ENCODE results near the gene ERCC8. TPM values are rescaled to one million over a fixed set of nuclear protein-coding genes. Genes with fewer than 3 reads are reported as not detected.

The ERCC8 gene
- total and polyA plus RNA-seq, 4 donors, result 21.0 to 30.4 (median 25.0) TPM

GRCh38 chr5:60943624-60944023 lies 1.2 kb downstream of the ERCC8 start:
- no peak overlapping the region for H3K27ac ChIP-seq (ENCODE audit: low read depth, low read length)
- H3K9me3 ChIP-seq (ENCODE audit: control insufficient read depth, insufficient read depth, low read length), result no peaks in the 10 kb centered on the region
- peaks cover 5% of the 10 kb centered on the region for H3K4me1 ChIP-seq (ENCODE audit: control insufficient read depth, insufficient read depth, low read length)
- no peak overlapping the region for H3K4me3 ChIP-seq (ENCODE audit: low read depth, low read length)
- DNase-seq (ENCODE audit: low read depth in 4 of 6, low spot score in 6 of 6), result no peak
- WGBS (ENCODE audit: insufficient coverage), result 89% methylated on average over 1 of the region's 3 CpGs
- H3K27me3 ChIP-seq (ENCODE audit: control insufficient read depth, insufficient read depth, low read length), result no peaks in the 10 kb centered on the region
- no peaks in the 10 kb centered on the region for H3K36me3 ChIP-seq (ENCODE audit: control insufficient read depth, insufficient read depth, low read length)

DNA sequence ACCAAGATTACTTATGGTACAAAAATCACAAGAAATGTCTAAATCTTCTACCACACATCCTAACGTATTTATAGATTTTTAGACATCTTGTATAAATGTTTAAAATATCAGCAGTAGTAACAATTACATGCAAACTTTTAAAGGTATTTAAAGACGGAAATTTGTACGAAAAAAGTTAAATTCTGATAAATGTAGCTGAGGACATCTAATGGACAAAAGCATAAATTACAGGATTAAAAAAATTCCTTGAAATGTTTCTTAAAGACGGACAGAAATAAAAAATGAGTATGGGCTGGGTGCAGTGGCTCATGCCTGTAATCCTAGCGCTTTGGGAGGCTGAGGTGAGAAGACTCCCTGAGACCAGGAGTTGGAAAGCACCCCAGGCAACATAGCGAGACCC lies 15.8 kb downstream of the ERCC8 start:
- WGBS (ENCODE audit: insufficient coverage), result 94% methylated on average over 2 of the region's 6 CpGs
- DNase-seq (ENCODE audit: low read depth in 4 of 6, low spot score in 6 of 6), result no peak
- no peaks in the 10 kb centered on the region for H3K9me3 ChIP-seq (ENCODE audit: control insufficient read depth, insufficient read depth, low read length)
- H3K27ac ChIP-seq (ENCODE audit: low read depth, low read length), result no peak overlapping the region
- no peaks in the 10 kb centered on the region for H3K27me3 ChIP-seq (ENCODE audit: control insufficient read depth, insufficient read depth, low read length)
- H3K4me3 ChIP-seq (ENCODE audit: low read depth, low read length), result no peak overlapping the region
- no peaks in the 10 kb centered on the region for H3K4me1 ChIP-seq (ENCODE audit: control insufficient read depth, insufficient read depth, low read length)
- H3K36me3 ChIP-seq (ENCODE audit: control insufficient read depth, insufficient read depth, low read length), result peaks cover 3% of the 10 kb centered on the region

GRCh38 chr5:60927450-60927849 lies 17.4 kb downstream of the ERCC8 start:
- Histone ChIP-seq H3K27me3 (ENCODE audit: control insufficient read depth, insufficient read depth, low read length) (no peaks in the 10 kb centered on the region), H3K4me1 (ENCODE audit: control insufficient read depth, insufficient read depth, low read length) (no peaks in the 10 kb centered on the region), H3K9me3 (ENCODE audit: control insufficient read depth, insufficient read depth, low read length) (no peaks in the 10 kb centered on the region), H3K4me3 (ENCODE audit: low read depth, low read length) (no peak overlapping the region), H3K27ac (ENCODE audit: low read depth, low read length) (no peak overlapping the region), H3K36me3 (ENCODE audit: control insufficient read depth, insufficient read depth, low read length) (peaks cover 3% of the 10 kb centered on the region)
- DNase-seq (ENCODE audit: low read depth in 4 of 6, low spot score in 6 of 6), result no peak

GRCh38 chr5:60918466-60918865 lies 26.4 kb downstream of the ERCC8 start:
- Histone ChIP-seq H3K27me3 (ENCODE audit: control insufficient read depth, insufficient read depth, low read length) (no peaks in the 10 kb centered on the region), H3K9me3 (ENCODE audit: control insufficient read depth, insufficient read depth, low read length) (no peaks in the 10 kb centered on the region), H3K4me1 (ENCODE audit: control insufficient read depth, insufficient read depth, low read length) (no peaks in the 10 kb centered on the region), H3K27ac (ENCODE audit: low read depth, low read length) (no peak overlapping the region), H3K36me3 (ENCODE audit: control insufficient read depth, insufficient read depth, low read length) (peaks cover 2% of the 10 kb centered on the region), H3K4me3 (ENCODE audit: low read depth, low read length) (no peak overlapping the region)
- 100% methylated on average over 2 of the region's 2 CpGs for WGBS (ENCODE audit: insufficient coverage)
- DNase-seq (ENCODE audit: low read depth in 4 of 6, low spot score in 6 of 6), result no peak

GRCh38 chr5:60916646-60917045 lies 28.2 kb downstream of the ERCC8 start:
- DNase-seq (ENCODE audit: low read depth in 4 of 6, low spot score in 6 of 6), result no peak

GRCh38 chr5:60903356-60903755 lies 41.5 kb downstream of the ERCC8 start:
- Histone ChIP-seq H3K9me3 (ENCODE audit: control insufficient read depth, insufficient read depth, low read length) (no peaks in the 10 kb centered on the region), H3K4me3 (ENCODE audit: low read depth, low read length) (no peak overlapping the region), H3K4me1 (ENCODE audit: control insufficient read depth, insufficient read depth, low read length) (no peaks in the 10 kb centered on the region), H3K27ac (ENCODE audit: low read depth, low read length) (no peak overlapping the region), H3K27me3 (ENCODE audit: control insufficient read depth, insufficient read depth, low read length) (no peaks in the 10 kb centered on the region), H3K36me3 (ENCODE audit: control insufficient read depth, insufficient read depth, low read length) (no peaks in the 10 kb centered on the region)
- DNase-seq (ENCODE audit: low read depth in 4 of 6, low spot score in 6 of 6), result peak in 2 of 6 donors; percentile 7 to 9
- WGBS (ENCODE audit: insufficient coverage), result no CpG with 5 or more reads among the region's 4 CpGs

More at GRCh38 chr5:60916646-60917045, 28.2 kb downstream of the ERCC8 start:
- H3K27me3 ChIP-seq (ENCODE audit: control insufficient read depth, insufficient read depth, low read length), result no peaks in the 10 kb centered on the region
- no peaks in the 10 kb centered on the region for H3K9me3 ChIP-seq (ENCODE audit: control insufficient read depth, insufficient read depth, low read length)
- peaks cover 2% of the 10 kb centered on the region for H3K36me3 ChIP-seq (ENCODE audit: control insufficient read depth, insufficient read depth, low read length)
- no peaks in the 10 kb centered on the region for H3K4me1 ChIP-seq (ENCODE audit: control insufficient read depth, insufficient read depth, low read length)
- H3K27ac ChIP-seq (ENCODE audit: low read depth, low read length), result no peak overlapping the region
- H3K4me3 ChIP-seq (ENCODE audit: low read depth, low read length), result no peak overlapping the region

- Histone ChIP-seq H3K4me3 (ENCODE audit: low read depth, low read length) (no peak overlapping the region), H3K27me3 (ENCODE audit: control insufficient read depth, insufficient read depth, low read length) (no peaks in the 10 kb centered on the region), H3K36me3 (ENCODE audit: control insufficient read depth, insufficient read depth, low read length) (peaks cover 29% of the 10 kb centered on the region), H3K4me1 (ENCODE audit: control insufficient read depth, insufficient read depth, low read length) (no peaks in the 10 kb centered on the region), H3K27ac (ENCODE audit: low read depth, low read length) (no peak overlapping the region), H3K9me3 (ENCODE audit: control insufficient read depth, insufficient read depth, low read length) (no peaks in the 10 kb centered on the region)
- WGBS (ENCODE audit: insufficient coverage), result 100% methylated on average over 3 of the region's 4 CpGs
- no peak for DNase-seq (ENCODE audit: low read depth in 4 of 6, low spot score in 6 of 6)
These were observed 47.9 kb downstream of the ERCC8 start for GRCh38 chr5:60896991-60897390.

DNA sequence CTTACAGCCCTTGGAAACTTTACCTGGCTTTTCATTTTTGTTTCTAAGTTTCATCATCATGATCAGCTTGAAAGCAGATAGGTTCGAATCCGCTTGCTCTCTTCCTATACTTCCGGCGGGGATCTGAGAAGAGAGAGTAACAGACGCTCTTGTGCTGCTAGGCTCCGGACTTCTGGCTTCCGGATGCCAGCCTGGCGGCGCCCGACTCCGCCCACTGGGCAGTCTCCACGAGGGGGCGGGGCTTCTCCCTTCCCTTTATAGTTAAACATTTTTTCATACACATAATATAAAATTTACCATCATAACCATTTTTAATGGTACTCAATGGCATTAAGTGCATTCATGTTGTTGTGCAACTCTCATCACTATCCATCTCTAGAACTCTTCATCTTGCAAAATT lies 51.3 kb downstream of the ERCC8 start:
- WGBS (ENCODE audit: insufficient coverage), result 97% methylated on average over 13 of the region's 13 CpGs
- Histone ChIP-seq H3K4me1 (ENCODE audit: control insufficient read depth, insufficient read depth, low read length) (no peaks in the 10 kb centered on the region), H3K27me3 (ENCODE audit: control insufficient read depth, insufficient read depth, low read length) (no peaks in the 10 kb centered on the region), H3K27ac (ENCODE audit: low read depth, low read length) (no peak overlapping the region), H3K4me3 (ENCODE audit: low read depth, low read length) (no peak overlapping the region), H3K9me3 (ENCODE audit: control insufficient read depth, insufficient read depth, low read length) (no peaks in the 10 kb centered on the region), H3K36me3 (ENCODE audit: control insufficient read depth, insufficient read depth, low read length) (peaks cover 29% of the 10 kb centered on the region)
- DNase-seq (ENCODE audit: low read depth in 4 of 6, low spot score in 6 of 6), result no peak

DNA sequence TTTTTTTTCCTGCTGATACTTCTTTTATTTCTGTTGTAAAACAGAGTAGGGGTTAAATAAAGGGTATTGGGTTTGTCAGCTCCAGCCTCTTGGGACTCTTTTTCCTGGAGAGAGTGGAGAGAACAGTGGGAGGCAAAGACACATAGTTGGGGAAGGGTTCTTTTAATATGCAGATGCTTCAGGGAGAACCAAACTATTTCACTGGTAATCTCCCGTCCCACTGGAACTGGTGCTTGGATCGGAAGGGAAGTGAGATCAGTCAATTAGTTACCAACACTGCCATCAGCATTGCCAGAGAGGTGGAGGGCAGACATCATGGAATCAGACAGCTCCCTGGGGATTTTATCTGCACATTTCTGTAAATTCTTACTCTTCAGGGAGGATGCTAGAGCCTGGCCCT lies 53.2 kb downstream of the ERCC8 start:
- Histone ChIP-seq H3K27ac (ENCODE audit: low read depth, low read length) (no peak overlapping the region), H3K27me3 (ENCODE audit: control insufficient read depth, insufficient read depth, low read length) (no peaks in the 10 kb centered on the region), H3K9me3 (ENCODE audit: control insufficient read depth, insufficient read depth, low read length) (no peaks in the 10 kb centered on the region), H3K4me1 (ENCODE audit: control insufficient read depth, insufficient read depth, low read length) (no peaks in the 10 kb centered on the region), H3K36me3 (ENCODE audit: control insufficient read depth, insufficient read depth, low read length) (peaks cover 25% of the 10 kb centered on the region), H3K4me3 (ENCODE audit: low read depth, low read length) (no peak overlapping the region)
- WGBS (ENCODE audit: insufficient coverage), result 80% methylated on average over 1 of the region's 2 CpGs
- peak in 1 of 6 donors; percentile 2 for DNase-seq (ENCODE audit: low read depth in 4 of 6, low spot score in 6 of 6)

DNA sequence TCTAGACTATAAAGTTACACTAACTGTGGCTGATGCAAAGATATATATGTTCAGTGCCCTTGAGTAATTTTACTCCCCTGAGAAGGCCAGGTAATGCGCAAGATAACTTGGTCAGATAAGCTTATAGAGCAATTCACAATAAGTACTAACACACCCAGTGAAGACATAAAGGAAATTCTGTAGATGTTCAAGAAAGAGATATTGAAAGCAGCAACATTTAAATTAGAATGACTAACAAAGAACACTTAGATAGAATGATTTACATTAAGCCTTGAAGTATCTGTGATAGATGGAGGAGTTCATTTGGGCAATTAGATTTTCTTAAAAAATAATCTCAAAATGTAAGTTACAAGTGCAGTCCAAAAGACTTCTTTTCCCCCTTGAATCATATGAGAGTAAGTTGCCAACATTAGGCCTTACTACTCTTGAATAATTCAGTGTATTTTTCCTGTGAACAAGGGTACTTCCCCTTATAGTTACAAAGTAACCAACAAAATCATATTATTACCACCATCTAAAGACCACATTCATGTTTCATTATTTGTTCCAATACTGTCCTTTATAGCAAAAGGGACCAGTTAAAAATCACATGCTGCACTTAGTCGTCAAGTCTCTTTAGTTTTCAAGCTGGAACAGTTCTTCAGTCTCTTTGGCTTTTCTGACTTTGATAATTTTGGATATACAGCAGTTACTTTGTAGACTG lies 56.4 kb downstream of the ERCC8 start:
- no CpG with 5 or more reads among the region's 2 CpGs for WGBS (ENCODE audit: insufficient coverage)

More for the DNA sequence above, 56.4 kb downstream of the ERCC8 start:
- Histone ChIP-seq H3K27ac (ENCODE audit: low read depth, low read length) (no peak overlapping the region), H3K4me1 (ENCODE audit: control insufficient read depth, insufficient read depth, low read length) (no peaks in the 10 kb centered on the region), H3K4me3 (ENCODE audit: low read depth, low read length) (no peak overlapping the region), H3K27me3 (ENCODE audit: control insufficient read depth, insufficient read depth, low read length) (no peaks in the 10 kb centered on the region), H3K36me3 (ENCODE audit: control insufficient read depth, insufficient read depth, low read length) (peaks cover 11% of the 10 kb centered on the region), H3K9me3 (ENCODE audit: control insufficient read depth, insufficient read depth, low read length) (no peaks in the 10 kb centered on the region)
- no peak for DNase-seq (ENCODE audit: low read depth in 4 of 6, low spot score in 6 of 6)

All from spinal cord (tissue), 10 donors.